AG09309 (cell line): ENCODE data around the gene RBMS3.

Source experiments
- DNase-seq: peaks from one replicate; pipeline ENCODE4 v3.0.0-alpha.2; 2010; ENCODE audit warnings: low read depth
- H3K4me3 ChIP-seq: 2 replicates; pipeline ENCODE4 v1.5.1; 2011; ENCODE audit warnings: mild to moderate bottlenecking, low read depth, low read length, moderate library complexity; ENCODE audit not compliant: control insufficient read depth
- CTCF ChIP-seq: IDR thresholded peaks from 2 replicates; pipeline ENCODE4 v1.5.1; 2011; ENCODE audit warnings: mild to moderate bottlenecking, low read depth, low read length, inconsistent platforms; ENCODE audit not compliant: insufficient read depth, control insufficient read depth; ENCODE audit errors: missing control alignments

The RBMS3 gene

GRCh38 chr3:29642393-29643033 is 361.6 kb downstream of the RBMS3 start:
- DNase-seq: peak; percentile 67
- no peak overlapping the region for H3K4me3 ChIP-seq
- no peak for TF ChIP-seq CTCF

- no peak for TF ChIP-seq CTCF
- no peak for DNase-seq
These were observed 362.2 kb downstream of the RBMS3 start for GRCh38 chr3:29643034-29643425.

GRCh38 chr3:29644261-29644660 is 363.4 kb downstream of the RBMS3 start:
- peak; percentile 37 for TF ChIP-seq CTCF
- no peak overlapping the region for H3K4me3 ChIP-seq
- DNase-seq: peak; percentile 61

More at GRCh38 chr3:29643034-29643425, 362.2 kb downstream of the RBMS3 start:
- H3K4me3 ChIP-seq: no peak overlapping the region

- no peak for TF ChIP-seq CTCF
- H3K4me3 ChIP-seq: no peak overlapping the region
- peak; percentile 16 for DNase-seq
These were observed 364.2 kb downstream of the RBMS3 start for GRCh38 chr3:29644956-29645636.

GRCh38 chr3:29646043-29646442 is 365.2 kb downstream of the RBMS3 start:
- no peak for DNase-seq
- no peak for TF ChIP-seq CTCF
- H3K4me3 ChIP-seq: no peak overlapping the region

- no peak overlapping the region for H3K4me3 ChIP-seq
- DNase-seq: no peak
- no peak for TF ChIP-seq CTCF
These were observed 369.1 kb downstream of the RBMS3 start for GRCh38 chr3:29649815-29650547.
